A549 treated with dexamethasone at 1 μM for 4 hours (cell line): ENCODE data around the gene LAMTOR5. TPM values are rescaled to one million over a fixed set of nuclear protein-coding genes. Genes with fewer than 3 reads are reported as not detected.

Experiments used
- total RNA-seq: library from RNA; stranded (reverse); fragments of 200-300 nt; extraction: Qiagen RNA extraction; gene quantifications from 5 replicates; pipeline ENCODE4 v1.2.3, GENCODE V29; 2022

The LAMTOR5 gene
- 158 to 207 TPM (median 161 TPM) in 5 replicates for total RNA-seq

GRCh38 chr1:110407260-110408210 is at the start of gene LAMTOR5:
LAMTOR5 (minus strand) TSS chr1:110407694; CDS start chr1:110407620, 74 bp downstream.

GRCh38 chr1:110450929-110451328 is 43.4 kb upstream of the LAMTOR5 start, which contains the start of gene PROK1:
PROK1 (plus strand) TSS chr1:110451149; CDS start chr1:110451217, 68 bp downstream.

GRCh38 chr1:110390692-110391245 is 16.7 kb downstream of the LAMTOR5 start, which contains the start of gene SLC16A4:
SLC16A4 (minus strand) TSS chr1:110391026; CDS start chr1:110389323, 1,703 bp downstream.

Other genes starting within 250 kb of the LAMTOR5 start
- 2.0 to 4.5 TPM (median 3.6 TPM) in 5 replicates for gene KCNC4, start 197.4 kb downstream of the LAMTOR5 start, total RNA-seq
- 6.7 to 12.1 TPM (median 10.6 TPM) in 5 replicates for gene RBM15, start 68.3 kb downstream of the LAMTOR5 start, total RNA-seq
- gene SLC16A4, start 16.7 kb downstream of the LAMTOR5 start, total RNA-seq, result 30.8 to 41.6 TPM (median 35.2 TPM) in 5 replicates
- gene PROK1, start 43.5 kb upstream of the LAMTOR5 start, total RNA-seq, result not detected in 5 replicates
- gene KCNA10, start 111.5 kb upstream of the LAMTOR5 start, total RNA-seq, result not detected in 5 replicates
- 0.02 to 0.20 TPM (median 0.05 TPM) in 5 replicates for gene KCNA2, start 198.7 kb upstream of the LAMTOR5 start, total RNA-seq